GM18873 (cell line): Measurements from ENCODE around the gene RPS6KA3.
A peak's percentile ranks its signal among the peaks of the same experiment; 100 is the strongest.

Experiments
- ATAC-seq: cut with Tn5 transposase; IDR thresholded peaks from one replicate; pipeline ENCODE4 v1.9.1; 2021; ENCODE audit warnings: mild to moderate bottlenecking, moderate library complexity, moderate number of reproducible peaks; ENCODE audit not compliant: unreplicated experiment, low FRiP score

Gene RPS6KA3

GRCh38 chrX:20266810-20267606, at the start of gene RPS6KA3:
TSS of gene RPS6KA3 (minus strand) at chrX:20266909. CDS start at chrX:20266632, 277 bp downstream.
- ATAC-seq = peak; percentile 63

GRCh38 chrX:20315140-20315539, 48.4 kb upstream of the RPS6KA3 start:
- ATAC-seq = no peak

- no peak for ATAC-seq
These were observed 47.2 kb upstream of the RPS6KA3 start for GRCh38 chrX:20313899-20314298.

GRCh38 chrX:20312018-20312417, 45.3 kb upstream of the RPS6KA3 start:
- no peak for ATAC-seq

- no peak for ATAC-seq
These were observed 44.8 kb upstream of the RPS6KA3 start for GRCh38 chrX:20311505-20311904.

GRCh38 chrX:20309806-20310205, 43.1 kb upstream of the RPS6KA3 start:
- no peak for ATAC-seq

- no peak for ATAC-seq
These were observed 40.0 kb upstream of the RPS6KA3 start for GRCh38 chrX:20306668-20307067.

- no peak for ATAC-seq
These were observed 34.1 kb upstream of the RPS6KA3 start for GRCh38 chrX:20300822-20301221.

- ATAC-seq = no peak
These were observed 28.2 kb upstream of the RPS6KA3 start for GRCh38 chrX:20294957-20295356.

- ATAC-seq = no peak
These were observed 27.6 kb upstream of the RPS6KA3 start for GRCh38 chrX:20294284-20294683.

- no peak for ATAC-seq
These were observed 18.8 kb upstream of the RPS6KA3 start for GRCh38 chrX:20285511-20285910.

- no peak for ATAC-seq
These were observed 18.3 kb upstream of the RPS6KA3 start for GRCh38 chrX:20284992-20285391.

- no peak for ATAC-seq
These were observed 17.7 kb upstream of the RPS6KA3 start for GRCh38 chrX:20284444-20284843.

GRCh38 chrX:20280938-20281337, 14.2 kb upstream of the RPS6KA3 start:
- ATAC-seq = no peak

- ATAC-seq = no peak
These were observed 7.4 kb upstream of the RPS6KA3 start for GRCh38 chrX:20274121-20274520.

- ATAC-seq = no peak
These were observed 5.0 kb upstream of the RPS6KA3 start for GRCh38 chrX:20271730-20272129.

GRCh38 chrX:20271186-20271585, 4.5 kb upstream of the RPS6KA3 start:
- no peak for ATAC-seq

GRCh38 chrX:20270562-20270890, 3.8 kb upstream of the RPS6KA3 start:
- ATAC-seq = no peak

- ATAC-seq = no peak
These were observed 3.3 kb upstream of the RPS6KA3 start for GRCh38 chrX:20269848-20270561.

- no peak for ATAC-seq
These were observed 1.4 kb upstream of the RPS6KA3 start for GRCh38 chrX:20267931-20268701.

GRCh38 chrX:20267607-20267930, 860 bp upstream of the RPS6KA3 start:
- ATAC-seq = no peak
